GM19467 (cell line): ENCODE measurements around the gene HSD17B8.

Source experiments
- ATAC-seq: cut with Tn5 transposase; IDR thresholded peaks from one replicate; pipeline ENCODE4 v1.9.1; 2021; ENCODE audit warnings: mild to moderate bottlenecking, moderate library complexity; ENCODE audit not compliant: unreplicated experiment

The HSD17B8 gene

GRCh38 chr6:33171016-33171879 is 33.2 kb upstream of the HSD17B8 start:
- no peak for ATAC-seq

GRCh38 chr6:33171880-33172687 is 32.4 kb upstream of the HSD17B8 start:
- ATAC-seq: no peak

- no peak for ATAC-seq
Measured at GRCh38 chr6:33172688-33173534, 31.5 kb upstream of the HSD17B8 start.

GRCh38 chr6:33173535-33174180 is 30.8 kb upstream of the HSD17B8 start:
- ATAC-seq: no peak

GRCh38 chr6:33174784-33175183 is 29.7 kb upstream of the HSD17B8 start:
- no peak for ATAC-seq

- ATAC-seq: no peak
Measured at GRCh38 chr6:33175436-33176069, 28.9 kb upstream of the HSD17B8 start.

GRCh38 chr6:33176906-33177305 is 27.5 kb upstream of the HSD17B8 start:
- ATAC-seq: no peak

- ATAC-seq: no peak
Measured at GRCh38 chr6:33177552-33178446, 26.7 kb upstream of the HSD17B8 start.

GRCh38 chr6:33178755-33179475 is 25.5 kb upstream of the HSD17B8 start:
- no peak for ATAC-seq

- ATAC-seq: no peak
Measured at GRCh38 chr6:33181141-33181540, 23.3 kb upstream of the HSD17B8 start.

- ATAC-seq: no peak
Measured at GRCh38 chr6:33183071-33183683, 21.3 kb upstream of the HSD17B8 start.

- ATAC-seq: no peak
Measured at GRCh38 chr6:33185190-33185589, 19.3 kb upstream of the HSD17B8 start.

GRCh38 chr6:33185654-33186187 is 18.7 kb upstream of the HSD17B8 start:
- no peak for ATAC-seq

- ATAC-seq: no peak
Measured at GRCh38 chr6:33187809-33188208, 16.6 kb upstream of the HSD17B8 start.

GRCh38 chr6:33189164-33189563 is 15.3 kb upstream of the HSD17B8 start:
- no peak for ATAC-seq

GRCh38 chr6:33189625-33190448 is 14.6 kb upstream of the HSD17B8 start:
- no peak for ATAC-seq
